ENCODE measurements around the gene ASCC3.

GRCh38 chr6:100745419-100746041 lies 135.6 kb downstream of the ASCC3 start:
- TF ChIP-seq POLR2A (IDR thresholded peaks at IDR 0.05) (no peak), CTCF (IDR thresholded peaks at IDR 0.05) (no peak), EP300 (IDR thresholded peaks at IDR 0.05) (no peak), POLR2AphosphoS5 (IDR thresholded peaks at IDR 0.05) (no peak)
